ENCODE results near the gene USP49.

- TF ChIP-seq CTCF (IDR thresholded peaks at IDR 0.05 in 2 of 3, conservative IDR thresholded peaks at IDR 0.05 in 1 of 3; ENCODE audit: control insufficient read depth in 2 of 3, extremely low read depth in 1 of 3, insufficient read depth in 1 of 3, low read depth in 3 of 3, low read length in 3 of 3) (no peak), ZNF274 (IDR thresholded peaks at IDR 0.05; ENCODE audit: insufficient read depth, insufficient read length) (no peak), NRF1 (conservative IDR thresholded peaks at IDR 0.05; ENCODE audit: low read depth, low read length) (no peak), ZNF592 (IDR thresholded peaks at IDR 0.05) (no peak), POLR2A (IDR thresholded peaks at IDR 0.05; ENCODE audit: low read depth, low read length) (no peak)
- TF ChIP-seq, protein P1, sequence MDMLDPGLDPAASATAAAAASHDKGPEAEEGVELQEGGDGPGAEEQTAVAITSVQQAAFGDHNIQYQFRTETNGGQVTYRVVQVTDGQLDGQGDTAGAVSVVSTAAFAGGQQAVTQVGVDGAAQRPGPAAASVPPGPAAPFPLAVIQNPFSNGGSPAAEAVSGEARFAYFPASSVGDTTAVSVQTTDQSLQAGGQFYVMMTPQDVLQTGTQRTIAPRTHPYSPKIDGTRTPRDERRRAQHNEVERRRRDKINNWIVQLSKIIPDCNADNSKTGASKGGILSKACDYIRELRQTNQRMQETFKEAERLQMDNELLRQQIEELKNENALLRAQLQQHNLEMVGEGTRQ (IDR thresholded peaks at IDR 0.05; ENCODE audit: borderline replicate concordance, low read depth, low read length): no peak
- TF ChIP-seq, protein P2, sequence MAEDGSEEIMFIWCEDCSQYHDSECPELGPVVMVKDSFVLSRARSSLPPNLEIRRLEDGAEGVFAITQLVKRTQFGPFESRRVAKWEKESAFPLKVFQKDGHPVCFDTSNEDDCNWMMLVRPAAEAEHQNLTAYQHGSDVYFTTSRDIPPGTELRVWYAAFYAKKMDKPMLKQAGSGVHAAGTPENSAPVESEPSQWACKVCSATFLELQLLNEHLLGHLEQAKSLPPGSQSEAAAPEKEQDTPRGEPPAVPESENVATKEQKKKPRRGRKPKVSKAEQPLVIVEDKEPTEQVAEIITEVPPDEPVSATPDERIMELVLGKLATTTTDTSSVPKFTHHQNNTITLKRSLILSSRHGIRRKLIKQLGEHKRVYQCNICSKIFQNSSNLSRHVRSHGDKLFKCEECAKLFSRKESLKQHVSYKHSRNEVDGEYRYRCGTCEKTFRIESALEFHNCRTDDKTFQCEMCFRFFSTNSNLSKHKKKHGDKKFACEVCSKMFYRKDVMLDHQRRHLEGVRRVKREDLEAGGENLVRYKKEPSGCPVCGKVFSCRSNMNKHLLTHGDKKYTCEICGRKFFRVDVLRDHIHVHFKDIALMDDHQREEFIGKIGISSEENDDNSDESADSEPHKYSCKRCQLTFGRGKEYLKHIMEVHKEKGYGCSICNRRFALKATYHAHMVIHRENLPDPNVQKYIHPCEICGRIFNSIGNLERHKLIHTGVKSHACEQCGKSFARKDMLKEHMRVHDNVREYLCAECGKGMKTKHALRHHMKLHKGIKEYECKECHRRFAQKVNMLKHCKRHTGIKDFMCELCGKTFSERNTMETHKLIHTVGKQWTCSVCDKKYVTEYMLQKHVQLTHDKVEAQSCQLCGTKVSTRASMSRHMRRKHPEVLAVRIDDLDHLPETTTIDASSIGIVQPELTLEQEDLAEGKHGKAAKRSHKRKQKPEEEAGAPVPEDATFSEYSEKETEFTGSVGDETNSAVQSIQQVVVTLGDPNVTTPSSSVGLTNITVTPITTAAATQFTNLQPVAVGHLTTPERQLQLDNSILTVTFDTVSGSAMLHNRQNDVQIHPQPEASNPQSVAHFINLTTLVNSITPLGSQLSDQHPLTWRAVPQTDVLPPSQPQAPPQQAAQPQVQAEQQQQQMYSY (CRISPR knock-in tag; IDR thresholded peaks at IDR 0.05): no peak
These were observed 5.7 kb upstream of the USP49 start for GRCh38 chr6:41900861-41901260.

Measured in GM12878 (cell line).